ENCODE data around the gene CDKAL1.

Gene CDKAL1

DNA sequence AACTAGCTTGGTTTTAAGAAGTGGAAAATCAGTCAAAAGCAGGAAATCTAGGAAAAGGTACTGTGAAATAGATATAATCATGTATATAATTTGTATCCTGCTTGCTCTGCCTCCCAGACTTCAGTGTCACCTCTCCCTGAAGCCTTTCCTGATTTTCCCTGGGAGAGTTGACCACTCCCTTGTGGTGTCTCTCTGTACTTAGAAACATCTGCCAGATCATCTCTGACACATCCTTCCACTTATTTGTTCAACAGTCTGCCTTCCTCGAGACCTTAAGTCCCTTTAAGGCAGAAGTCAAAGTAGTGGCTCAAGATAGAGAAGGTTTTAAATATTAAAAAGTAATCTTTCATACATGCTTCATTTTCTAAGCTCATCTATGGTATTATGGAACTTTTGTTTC, 236.5 kb downstream of the CDKAL1 start:
- Histone ChIP-seq H3K79me2 (ENCODE audit: insufficient read depth, low read length) (peaks cover 41% of the 10 kb centered on the region), H3K27me3 (ENCODE audit: insufficient read depth, low read length, poor library complexity, severe bottlenecking) (no peaks in the 10 kb centered on the region), H2AFZ (ENCODE audit: low read length) (no peak overlapping the region), H3K4me1 (ENCODE audit: insufficient read depth, low read length, poor library complexity, severe bottlenecking) (peaks cover 90% of the 10 kb centered on the region), H3K4me2 (ENCODE audit: low read depth, low read length, poor library complexity, severe bottlenecking) (peak overlapping the region; percentile 74), H3F3A (ENCODE audit: low read depth) (peaks cover 15% of the 10 kb centered on the region; the same call in 1 of the 2 replicates), H3K9me3 (ENCODE audit: insufficient read depth, low read depth, low read length) (no peaks in the 10 kb centered on the region), H3K4me3 (ENCODE audit: low read length, poor library complexity, severe bottlenecking) (peak overlapping the region; percentile 57), H4K20me1 (ENCODE audit: insufficient read depth, low read length, poor library complexity, severe bottlenecking) (no peaks in the 10 kb centered on the region), H3K9me2 (replicated peaks; ENCODE audit: low read depth, low read length) (no peaks in the 10 kb centered on the region), H3K9ac (ENCODE audit: low read depth, low read length, poor library complexity, severe bottlenecking) (peak overlapping the region; percentile 80), H3K36me3 (ENCODE audit: insufficient read depth, low read length) (no peaks in the 10 kb centered on the region)
- no peak for TF ChIP-seq EZH2phosphoT487 (IDR thresholded peaks at IDR 0.05; ENCODE audit: borderline replicate concordance)
- TF ChIP-seq, protein P1, sequence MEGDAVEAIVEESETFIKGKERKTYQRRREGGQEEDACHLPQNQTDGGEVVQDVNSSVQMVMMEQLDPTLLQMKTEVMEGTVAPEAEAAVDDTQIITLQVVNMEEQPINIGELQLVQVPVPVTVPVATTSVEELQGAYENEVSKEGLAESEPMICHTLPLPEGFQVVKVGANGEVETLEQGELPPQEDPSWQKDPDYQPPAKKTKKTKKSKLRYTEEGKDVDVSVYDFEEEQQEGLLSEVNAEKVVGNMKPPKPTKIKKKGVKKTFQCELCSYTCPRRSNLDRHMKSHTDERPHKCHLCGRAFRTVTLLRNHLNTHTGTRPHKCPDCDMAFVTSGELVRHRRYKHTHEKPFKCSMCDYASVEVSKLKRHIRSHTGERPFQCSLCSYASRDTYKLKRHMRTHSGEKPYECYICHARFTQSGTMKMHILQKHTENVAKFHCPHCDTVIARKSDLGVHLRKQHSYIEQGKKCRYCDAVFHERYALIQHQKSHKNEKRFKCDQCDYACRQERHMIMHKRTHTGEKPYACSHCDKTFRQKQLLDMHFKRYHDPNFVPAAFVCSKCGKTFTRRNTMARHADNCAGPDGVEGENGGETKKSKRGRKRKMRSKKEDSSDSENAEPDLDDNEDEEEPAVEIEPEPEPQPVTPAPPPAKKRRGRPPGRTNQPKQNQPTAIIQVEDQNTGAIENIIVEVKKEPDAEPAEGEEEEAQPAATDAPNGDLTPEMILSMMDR (conservative IDR thresholded peaks at IDR 0.05; ENCODE audit: low read length): no peak

- Histone ChIP-seq H3K4me3 (ENCODE audit: low read length, poor library complexity, severe bottlenecking) (peak overlapping the region; percentile 57), H3K9me3 (ENCODE audit: insufficient read depth, low read depth, low read length) (no peaks in the 10 kb centered on the region), H4K20me1 (ENCODE audit: insufficient read depth, low read length, poor library complexity, severe bottlenecking) (no peaks in the 10 kb centered on the region), H3K9me2 (replicated peaks; ENCODE audit: low read depth, low read length) (no peaks in the 10 kb centered on the region), H3K36me3 (ENCODE audit: insufficient read depth, low read length) (no peaks in the 10 kb centered on the region), H3K4me2 (ENCODE audit: low read depth, low read length, poor library complexity, severe bottlenecking) (peak overlapping the region; percentile 74), H2AFZ (ENCODE audit: low read length) (no peak overlapping the region), H3K9ac (ENCODE audit: low read depth, low read length, poor library complexity, severe bottlenecking) (peak overlapping the region; percentile 80), H3K4me1 (ENCODE audit: insufficient read depth, low read length, poor library complexity, severe bottlenecking) (peaks cover 91% of the 10 kb centered on the region), H3K79me2 (ENCODE audit: insufficient read depth, low read length) (peaks cover 47% of the 10 kb centered on the region), H3K27me3 (ENCODE audit: insufficient read depth, low read length, poor library complexity, severe bottlenecking) (no peaks in the 10 kb centered on the region), H3F3A (ENCODE audit: low read depth) (peaks cover 15% of the 10 kb centered on the region; the same call in 1 of the 2 replicates)
- TF ChIP-seq, protein P1 (conservative IDR thresholded peaks at IDR 0.05; ENCODE audit: low read length): no peak
- no peak for TF ChIP-seq EZH2phosphoT487 (IDR thresholded peaks at IDR 0.05; ENCODE audit: borderline replicate concordance)
These were observed 237.2 kb downstream of the CDKAL1 start for GRCh38 chr6:20771409-20771808.

DNA sequence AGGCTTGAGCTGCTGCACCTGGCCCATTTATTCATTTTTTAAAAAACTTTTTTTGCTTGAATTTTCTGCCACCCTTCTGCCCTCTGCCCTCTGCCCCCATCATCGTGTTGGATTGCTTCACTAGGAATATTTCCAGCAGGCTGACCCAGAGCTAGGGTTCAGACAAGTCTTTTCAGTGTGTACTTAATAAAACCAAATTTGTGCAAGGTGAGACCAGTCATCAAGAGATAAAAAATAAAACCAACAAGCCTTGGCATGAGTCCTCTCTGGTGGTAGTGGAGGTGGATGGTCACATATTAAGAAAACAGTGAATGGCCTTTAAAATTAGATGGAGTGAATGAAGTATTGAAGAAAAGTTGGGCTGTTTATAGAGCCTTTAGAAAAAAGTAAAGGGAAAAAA, 239.6 kb downstream of the CDKAL1 start:
- Histone ChIP-seq H3F3A (ENCODE audit: low read depth) (peaks cover 15% of the 10 kb centered on the region; the same call in 1 of the 2 replicates), H3K36me3 (ENCODE audit: insufficient read depth, low read length) (no peaks in the 10 kb centered on the region), H3K4me3 (ENCODE audit: low read length, poor library complexity, severe bottlenecking) (no peak overlapping the region), H3K79me2 (ENCODE audit: insufficient read depth, low read length) (peaks cover 55% of the 10 kb centered on the region), H3K27me3 (ENCODE audit: insufficient read depth, low read length, poor library complexity, severe bottlenecking) (no peaks in the 10 kb centered on the region), H2AFZ (ENCODE audit: low read length) (no peak overlapping the region), H3K9me2 (replicated peaks; ENCODE audit: low read depth, low read length) (no peaks in the 10 kb centered on the region), H3K4me1 (ENCODE audit: insufficient read depth, low read length, poor library complexity, severe bottlenecking) (peaks cover 95% of the 10 kb centered on the region), H3K9ac (ENCODE audit: low read depth, low read length, poor library complexity, severe bottlenecking) (peak overlapping the region; percentile 59), H4K20me1 (ENCODE audit: insufficient read depth, low read length, poor library complexity, severe bottlenecking) (no peaks in the 10 kb centered on the region), H3K9me3 (ENCODE audit: insufficient read depth, low read depth, low read length) (no peaks in the 10 kb centered on the region), H3K4me2 (ENCODE audit: low read depth, low read length, poor library complexity, severe bottlenecking) (peak overlapping the region; percentile 29)
- no peak for TF ChIP-seq EZH2phosphoT487 (IDR thresholded peaks at IDR 0.05; ENCODE audit: borderline replicate concordance)
- TF ChIP-seq, protein P1 (conservative IDR thresholded peaks at IDR 0.05; ENCODE audit: low read length): peak; percentile 56
